ENCODE measurements around the gene CCDC170.
"Not testable (repeated sequence)": the region's sequence is repeated elsewhere in the genome, so short reads cannot be mapped to it uniquely, and the experiment has no call there.

The CCDC170 gene

GRCh38 chr6:151452750-151453427, 40.9 kb upstream of the CCDC170 start:
- DNase-seq (ENCODE audit: low read depth, low spot score), result no peak
- H3K36me3 ChIP-seq (ENCODE audit: insufficient read depth, low read length), result peaks cover 17% of the 10 kb centered on the region
- TF ChIP-seq FOXP2 (optimal IDR thresholded peaks at IDR 0.05; ENCODE audit: control extremely low read depth, extremely low read length, insufficient read depth), result no peak
- no peak for TF ChIP-seq EZH2 (IDR thresholded peaks at IDR 0.05)
- TF ChIP-seq POLR2AphosphoS5 (IDR thresholded peaks at IDR 0.05; ENCODE audit: borderline replicate concordance, low read depth, low read length), result no peak
- peak overlapping the region; percentile 74 for H3K27ac ChIP-seq
- H3K9me3 ChIP-seq (ENCODE audit: low read depth, low read length), result no peaks in the 10 kb centered on the region
- peak overlapping the region; percentile 95 for H3K9ac ChIP-seq (ENCODE audit: insufficient read length)
- H3K4me3 ChIP-seq, result peak overlapping the region; percentile 100

- H3K4me3 ChIP-seq; H3K9me3 ChIP-seq (ENCODE audit: low read depth, low read length); DNase-seq (ENCODE audit: low read depth, low spot score); H3K27ac ChIP-seq: not testable (repeated sequence)
- Histone ChIP-seq H3K36me3 (ENCODE audit: insufficient read depth, low read length) (peaks cover 47% of the 10 kb centered on the region), H3K9ac (ENCODE audit: insufficient read length) (peak overlapping the region; percentile 8)
Observed at GRCh38 chr6:151455751-151456398, 37.9 kb upstream of the CCDC170 start.

DNA sequence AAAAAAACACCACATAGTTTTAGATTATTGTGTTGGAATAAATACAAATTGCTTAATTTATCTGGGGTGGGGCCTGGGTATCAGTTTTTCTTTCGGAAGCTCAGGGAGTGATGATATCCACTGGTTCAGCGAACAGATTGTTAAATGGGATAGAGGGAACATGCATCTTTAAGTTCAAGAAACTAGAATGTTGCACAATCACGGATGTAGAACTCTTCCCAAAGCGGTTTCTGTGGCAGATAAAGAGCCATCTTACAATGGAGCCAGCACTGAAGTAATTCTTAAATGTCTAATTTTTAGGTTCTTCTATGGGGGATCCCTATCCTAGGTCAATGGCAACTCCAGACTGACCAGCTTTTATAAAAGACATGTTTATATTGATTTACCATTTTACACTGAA, 32.1 kb upstream of the CCDC170 start:
- peaks cover 67% of the 10 kb centered on the region for H3K36me3 ChIP-seq (ENCODE audit: insufficient read depth, low read length)
- H3K9ac ChIP-seq (ENCODE audit: insufficient read length), result no peak overlapping the region
- no peak overlapping the region for H3K27ac ChIP-seq
- no peaks in the 10 kb centered on the region for H3K9me3 ChIP-seq (ENCODE audit: low read depth, low read length)
- TF ChIP-seq POLR2AphosphoS5 (IDR thresholded peaks at IDR 0.05; ENCODE audit: borderline replicate concordance, low read depth, low read length) (no peak), EZH2 (IDR thresholded peaks at IDR 0.05) (no peak), FOXP2 (optimal IDR thresholded peaks at IDR 0.05; ENCODE audit: control extremely low read depth, extremely low read length, insufficient read depth) (no peak)
- DNase-seq (ENCODE audit: low read depth, low spot score), result no peak
- no peak overlapping the region for H3K4me3 ChIP-seq

DNA sequence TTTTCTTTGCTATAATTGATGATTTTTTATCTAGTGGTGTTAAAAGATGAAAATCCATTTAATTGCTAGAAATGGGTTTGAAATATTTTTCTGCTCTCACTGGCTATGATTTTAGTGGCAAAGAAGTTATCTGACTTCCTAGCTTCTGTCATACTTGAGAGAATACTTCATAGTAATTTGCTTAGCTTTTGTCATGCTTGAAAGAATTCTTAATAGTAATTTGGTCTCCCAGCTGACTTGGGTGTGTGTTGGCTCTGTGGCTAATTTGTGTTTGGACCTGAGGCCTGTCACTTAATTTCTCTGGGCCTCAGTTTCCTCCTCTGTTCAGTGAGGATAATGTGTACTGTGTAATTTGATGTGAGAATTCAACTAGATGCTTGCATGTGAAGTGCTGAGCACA, 29.1 kb upstream of the CCDC170 start:
- no peak overlapping the region for H3K27ac ChIP-seq
- no peak overlapping the region for H3K4me3 ChIP-seq
- H3K9ac ChIP-seq (ENCODE audit: insufficient read length), result no peak overlapping the region
- no peak for DNase-seq (ENCODE audit: low read depth, low spot score)
- H3K9me3 ChIP-seq (ENCODE audit: low read depth, low read length), result no peaks in the 10 kb centered on the region
- H3K36me3 ChIP-seq (ENCODE audit: insufficient read depth, low read length), result peaks cover 57% of the 10 kb centered on the region
- TF ChIP-seq FOXP2 (optimal IDR thresholded peaks at IDR 0.05; ENCODE audit: control extremely low read depth, extremely low read length, insufficient read depth), result no peak
- TF ChIP-seq POLR2AphosphoS5 (IDR thresholded peaks at IDR 0.05; ENCODE audit: borderline replicate concordance, low read depth, low read length), result no peak
- TF ChIP-seq EZH2 (IDR thresholded peaks at IDR 0.05), result no peak

DNA sequence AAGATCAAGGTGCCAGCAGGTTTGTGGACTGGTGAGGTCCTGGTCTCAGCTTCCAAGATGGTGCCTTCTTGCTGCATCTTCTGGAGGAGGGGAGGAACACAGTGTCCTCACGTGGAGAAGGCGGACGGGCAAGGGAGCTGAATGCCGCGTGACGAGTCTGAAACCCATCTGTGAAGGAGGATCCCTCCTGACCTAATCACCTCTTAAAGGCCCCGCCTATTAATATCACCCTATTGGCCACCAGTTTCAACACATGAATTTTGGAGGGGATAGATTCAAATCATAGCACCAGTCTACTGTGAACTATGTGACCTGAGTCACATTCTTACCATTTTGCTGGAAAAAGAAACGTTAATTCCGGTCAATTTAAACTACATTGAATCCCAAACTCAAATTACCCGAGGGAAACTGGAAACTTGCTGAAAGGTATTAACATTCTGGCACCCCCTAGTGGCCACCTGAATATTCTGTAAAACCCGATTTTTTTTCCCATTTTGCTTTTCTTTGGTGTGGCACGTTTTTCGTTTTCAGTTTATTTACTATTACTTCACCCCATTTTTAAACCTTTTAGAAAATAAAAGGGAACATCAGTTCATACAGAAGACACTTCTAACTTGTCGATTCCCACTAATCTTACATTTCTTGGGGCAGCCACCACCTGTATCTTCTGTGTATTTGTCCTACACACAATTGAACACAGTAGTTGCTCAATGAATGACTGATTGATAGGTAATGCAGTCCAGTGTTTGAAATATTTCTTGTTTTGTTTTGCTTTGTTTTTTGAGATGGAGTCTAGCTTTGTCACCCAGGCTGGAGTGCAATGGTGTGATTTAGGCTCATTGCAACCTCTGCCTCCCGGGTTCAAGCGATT, 17.9 kb upstream of the CCDC170 start:
- DNase-seq (ENCODE audit: low read depth, low spot score), result no peak
- Histone ChIP-seq H3K4me3 (0 out of 2 replicates have a peak overlapping the region, but pooled peaks have one; percentile 42), H3K9ac (ENCODE audit: insufficient read length) (no peak overlapping the region), H3K36me3 (ENCODE audit: insufficient read depth, low read length) (no peaks in the 10 kb centered on the region), H3K27ac (no peak overlapping the region), H3K9me3 (ENCODE audit: low read depth, low read length) (no peaks in the 10 kb centered on the region)
- TF ChIP-seq EZH2 (IDR thresholded peaks at IDR 0.05) (no peak), POLR2AphosphoS5 (IDR thresholded peaks at IDR 0.05; ENCODE audit: borderline replicate concordance, low read depth, low read length) (no peak), FOXP2 (optimal IDR thresholded peaks at IDR 0.05; ENCODE audit: control extremely low read depth, extremely low read length, insufficient read depth) (no peak)

DNA sequence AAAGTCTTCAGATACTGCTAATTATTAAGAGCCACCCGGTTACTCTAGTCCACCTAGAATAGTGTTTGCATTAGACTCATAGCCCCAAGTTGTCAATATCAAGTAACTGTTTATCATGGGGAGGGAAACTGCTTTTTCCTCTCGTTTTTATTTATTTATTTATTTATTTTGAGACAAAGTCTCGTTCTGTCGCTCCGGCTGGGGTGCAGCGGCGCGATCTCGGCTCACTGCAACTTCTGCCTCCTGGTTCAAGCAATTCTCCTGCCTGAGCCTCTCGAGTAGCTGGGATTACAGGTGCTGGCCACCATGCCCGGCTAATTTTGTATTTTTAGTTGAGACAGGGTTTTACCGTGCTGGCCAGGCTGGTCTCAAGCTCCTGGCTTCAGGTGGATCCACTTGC, 16.1 kb upstream of the CCDC170 start:
- no peak overlapping the region for H3K4me3 ChIP-seq
- no peaks in the 10 kb centered on the region for H3K36me3 ChIP-seq (ENCODE audit: insufficient read depth, low read length)
- H3K27ac ChIP-seq, result no peak overlapping the region
- no peak for TF ChIP-seq POLR2AphosphoS5 (IDR thresholded peaks at IDR 0.05; ENCODE audit: borderline replicate concordance, low read depth, low read length)
- TF ChIP-seq FOXP2 (optimal IDR thresholded peaks at IDR 0.05; ENCODE audit: control extremely low read depth, extremely low read length, insufficient read depth), result no peak
- no peak for TF ChIP-seq EZH2 (IDR thresholded peaks at IDR 0.05)
- H3K9me3 ChIP-seq (ENCODE audit: low read depth, low read length), result no peaks in the 10 kb centered on the region
- DNase-seq (ENCODE audit: low read depth, low spot score), result no peak
- no peak overlapping the region for H3K9ac ChIP-seq (ENCODE audit: insufficient read length)

DNA sequence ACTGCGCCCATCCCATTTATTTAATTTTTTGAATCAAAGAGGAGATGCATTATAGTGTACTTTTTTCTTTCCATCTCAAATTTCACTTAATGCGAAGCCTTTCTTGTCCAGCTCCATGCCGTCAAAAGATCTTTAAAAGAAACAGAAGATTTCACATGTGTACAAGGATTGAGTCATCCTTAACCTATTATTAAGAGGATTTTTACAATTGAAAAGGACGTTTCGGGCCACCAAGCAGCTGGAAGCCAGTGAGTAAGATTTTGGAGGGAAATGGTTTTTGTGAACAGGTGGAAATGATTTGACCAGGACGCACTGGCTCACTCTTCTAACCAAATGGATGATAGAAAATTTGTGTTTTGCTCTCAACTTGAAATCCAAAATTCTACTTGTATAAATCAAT, 15.1 kb upstream of the CCDC170 start:
- no peak for DNase-seq (ENCODE audit: low read depth, low spot score)
- H3K27ac ChIP-seq, result no peak overlapping the region
- H3K9me3 ChIP-seq (ENCODE audit: low read depth, low read length), result no peaks in the 10 kb centered on the region
- no peak overlapping the region for H3K9ac ChIP-seq (ENCODE audit: insufficient read length)
- H3K4me3 ChIP-seq, result no peak overlapping the region
- H3K36me3 ChIP-seq (ENCODE audit: insufficient read depth, low read length), result no peaks in the 10 kb centered on the region
- no peak for TF ChIP-seq EZH2 (IDR thresholded peaks at IDR 0.05)
- TF ChIP-seq FOXP2 (optimal IDR thresholded peaks at IDR 0.05; ENCODE audit: control extremely low read depth, extremely low read length, insufficient read depth), result no peak
- TF ChIP-seq POLR2AphosphoS5 (IDR thresholded peaks at IDR 0.05; ENCODE audit: borderline replicate concordance, low read depth, low read length), result no peak

GRCh38 chr6:151481786-151482185, 12.0 kb upstream of the CCDC170 start:
- no peaks in the 10 kb centered on the region for H3K9me3 ChIP-seq (ENCODE audit: low read depth, low read length)
- H3K9ac ChIP-seq (ENCODE audit: insufficient read length), result no peak overlapping the region
- no peak overlapping the region for H3K27ac ChIP-seq
- H3K4me3 ChIP-seq, result no peak overlapping the region
- H3K36me3 ChIP-seq (ENCODE audit: insufficient read depth, low read length), result no peaks in the 10 kb centered on the region
- no peak for TF ChIP-seq EZH2 (IDR thresholded peaks at IDR 0.05)
- TF ChIP-seq POLR2AphosphoS5 (IDR thresholded peaks at IDR 0.05; ENCODE audit: borderline replicate concordance, low read depth, low read length), result no peak
- TF ChIP-seq FOXP2 (optimal IDR thresholded peaks at IDR 0.05; ENCODE audit: control extremely low read depth, extremely low read length, insufficient read depth), result no peak
- DNase-seq (ENCODE audit: low read depth, low spot score), result no peak
